HepG2 (cell line): ENCODE measurements around the gene SS18L1. TPM values are rescaled to one million over a fixed set of nuclear protein-coding genes. Genes with fewer than 3 reads are reported as not detected.

Experiments
- ATAC-seq: fragments of 200-7000 bp; cut with Tn5 transposase; 3 replicates; pipeline ENCODE4 v1.9.1; 2020; ENCODE audit warnings: mild to moderate bottlenecking, moderate library complexity
- BruUV-seq: library from RNA; stranded (reverse); fragments of 400-500 nt; replicated peaks from 2 replicates; lab custom pipeline; 2021; lab: Mats Ljungman, UMichigan
- CTCF ChIA-PET: fragments of 300-600 bp; formaldehyde crosslinking; extraction: SDS; loops from one replicate; lab custom pipeline; 2021; ENCODE audit warnings: low total read pairs, inconsistent platforms, low intra/inter-chr PET ratio; lab: Yijun Ruan, JAX
- POLR2A ChIA-PET: fragments of 350-600 bp; sonication (Branson Sonifier 250); formaldehyde crosslinking; loops from one replicate; lab custom pipeline; 2020; ENCODE audit warnings: antibody characterized with exemption, inconsistent platforms; lab: Yijun Ruan, JAX
- DNase-seq: peaks from one replicate; pipeline ENCODE4 v3.0.0-alpha.2; 2015; ENCODE audit warnings: low spot score
- FAIRE-seq: peaks from 3 replicates; lab custom pipeline; 2011; peaks lifted over from hg19 to GRCh38; lab: Jason Lieb, UNC
- H2AFZ ChIP-seq: one replicate; pipeline ENCODE4 v1.6.1; 2011; ENCODE audit warnings: low read length, inconsistent platforms
- H3K27ac ChIP-seq: fragments of 300-600 bp; 3 replicates; pipeline ENCODE4 v1.8.0; 2011; ENCODE audit warnings: mixed run types, mild to moderate bottlenecking, mixed read lengths, low read length, inconsistent platforms; ENCODE audit not compliant: insufficient read depth; ENCODE audit errors: extremely low read length
- H3K27me3 ChIP-seq, 2 experiments: fragments of 200-600 bp in 1 of 2; 2 replicates in 1 of 2; 3 replicates in 1 of 2; pipeline versions ENCODE4 v1.6.0 to v1.8.0; 2011; ENCODE audit warnings: low read length in 2 of 2, mild to moderate bottlenecking in 2 of 2, moderate library complexity in 2 of 2, inconsistent platforms in 1 of 2; ENCODE audit not compliant: insufficient read depth in 2 of 2, control insufficient read depth in 1 of 2
- H3K36me3 ChIP-seq, 2 experiments: fragments of 200-600 bp in 1 of 2; replicated peaks in 1 of 2; 2 replicates in 1 of 2; 3 replicates in 1 of 2; pipeline versions ENCODE4 v1.5.1 to v1.8.0; 2011; ENCODE audit warnings: low read length in 2 of 2, inconsistent platforms in 1 of 2; ENCODE audit not compliant: insufficient read depth in 2 of 2, control insufficient read depth in 1 of 2
- H3K4me1 ChIP-seq: 2 replicates; pipeline ENCODE4 v1.5.1; 2012; ENCODE audit warnings: low read length, inconsistent platforms; ENCODE audit not compliant: insufficient read depth
- H3K4me2 ChIP-seq: 2 replicates; pipeline ENCODE4 v1.6.0; 2011; ENCODE audit warnings: low read depth, low read length, inconsistent platforms
- H3K4me3 ChIP-seq, 3 experiments: fragments of 200-600 bp in 1 of 3; sonication (generic), shearing (Covaris generic) in 1 of 3; replicated peaks in 1 of 3; 2 replicates each; pipeline ENCODE4 v1.5.1; 2011 to 2016; ENCODE audit warnings: low read length in 3 of 3, inconsistent platforms in 2 of 3, low read depth in 2 of 3, mild to moderate bottlenecking in 2 of 3, control low read depth in 1 of 3, mixed read lengths in 1 of 3; ENCODE audit not compliant: insufficient read depth in 1 of 3
- H3K79me2 ChIP-seq: one replicate; pipeline ENCODE4 v1.6.1; 2011; ENCODE audit warnings: low read length, inconsistent platforms; ENCODE audit not compliant: insufficient read depth
- H3K9ac ChIP-seq: 2 replicates; pipeline ENCODE4 v1.6.0; 2011; ENCODE audit warnings: mild to moderate bottlenecking, low read depth, low read length, inconsistent platforms; ENCODE audit not compliant: insufficient read depth
- H3K9me3 ChIP-seq: 2 replicates; pipeline ENCODE4 v1.5.1; 2012; ENCODE audit warnings: mild to moderate bottlenecking, low read length
- H4K20me1 ChIP-seq: 2 replicates; pipeline ENCODE4 v1.6.0; 2011; ENCODE audit warnings: inconsistent platforms, mild to moderate bottlenecking, low read length, moderate library complexity; ENCODE audit not compliant: insufficient read depth
- AGO2 ChIP-seq: fragments of 200-400 bp; formaldehyde crosslinking; optimal IDR thresholded peaks from 2 replicates; pipeline ENCODE3; 2017; ENCODE audit warnings: mild to moderate bottlenecking, low read depth, low read length, moderate library complexity
- ARID4A ChIP-seq: sonication (generic); formaldehyde crosslinking; IDR thresholded peaks from 2 replicates; pipeline ENCODE4 v1.5.0; 2020; ENCODE audit warnings: mild to moderate bottlenecking, missing genetic modification reagents, borderline replicate concordance
- GPN1 ChIP-seq: sonication (generic); formaldehyde crosslinking; IDR thresholded peaks from 2 replicates; pipeline ENCODE4 v1.5.1; 2020; ENCODE audit warnings: missing genetic modification reagents, borderline replicate concordance
- IRF9 ChIP-seq: sonication (generic); formaldehyde crosslinking; IDR thresholded peaks from 2 replicates; pipeline ENCODE4 v1.8.0; 2022; ENCODE audit warnings: missing genetic modification reagents, mild to moderate bottlenecking, borderline replicate concordance
- NPAS2 ChIP-seq: sonication (generic); formaldehyde crosslinking; IDR thresholded peaks from 2 replicates; pipeline ENCODE4 v1.8.0; 2022; ENCODE audit warnings: mild to moderate bottlenecking, missing genetic modification reagents, borderline replicate concordance
- PCBP1 ChIP-seq: fragments of 200-400 bp; formaldehyde crosslinking; IDR thresholded peaks from 2 replicates; pipeline ENCODE4 v1.6.1; 2017; ENCODE audit warnings: mild to moderate bottlenecking, low read depth, low read length, borderline replicate concordance
- U2AF2 ChIP-seq: fragments of 200-400 bp; formaldehyde crosslinking; IDR thresholded peaks from 2 replicates; pipeline ENCODE4 v1.6.1; 2017; ENCODE audit warnings: low read depth, mild to moderate bottlenecking, low read length
- ZNF12 ChIP-seq: sonication (generic); formaldehyde crosslinking; IDR thresholded peaks from 2 replicates; pipeline ENCODE4 v1.5.0; 2020; ENCODE audit warnings: missing genetic modification reagents
- ZNF678 ChIP-seq: sonication (generic); formaldehyde crosslinking; IDR thresholded peaks from 2 replicates; pipeline ENCODE4 v1.4.0; 2020; ENCODE audit warnings: mild to moderate bottlenecking, missing genetic modification reagents
- WGBS: methylation state at CpG from one replicate; pipeline ENCODE4 v1.1.6; 2017; ENCODE audit warnings: low lambda C conversion rate; 5-methylcytosine and 5-hydroxymethylcytosine counted together
- in situ Hi-C: cut with HindIII; loops from 2 replicates; pipeline ENCODE4 v1.10.0; 2017; ENCODE audit warnings: low pct_unique_long_range_greater_than_20kb; ENCODE audit not compliant: extremely low pct_ligation_motif_present
- intact Hi-C: fragments of 100-400 bp; cut with micrococcal nuclease; formaldehyde crosslinking; loops from one replicate; pipeline ENCODE4 v1.10.0; 2022; ENCODE audit not compliant: unreplicated experiment
- polyA plus RNA-seq, 8 experiments: library from polyadenylated mRNA; depleted of rRNA in 3 of 8; stranded (reverse) in 7 of 8; unstranded in 1 of 8; fragments of >200 nt; fragmentation: Illumina TruSeq in 4 of 8; extraction: Trizol in 4 of 8; gene quantifications; 2 replicates each; pipeline versions ENCODE4 v1.2.1 to v1.2.3, GENCODE V29; 2011 to 2016; ENCODE audit warnings: low read depth in 4 of 8, missing spikeins in 1 of 8, mixed read lengths in 1 of 8; ENCODE audit not compliant: insufficient read depth in 1 of 8
- total RNA-seq, 5 experiments: library from RNA; depleted of rRNA; stranded (reverse); fragments of >200 nt; fragmentation: Illumina TruSeq; extraction: Trizol; gene quantifications; 2 replicates each; pipeline ENCODE4 v1.2.3, GENCODE V29; 2016; ENCODE audit warnings: low read depth in 1 of 5
- TF ChIP-seq, protein P1 (sequence below): sonication (generic); formaldehyde crosslinking; IDR thresholded peaks from 2 replicates; pipeline ENCODE4 v1.5.1; 2020; ENCODE audit warnings: mild to moderate bottlenecking, missing genetic modification reagents, moderate library complexity
- TF ChIP-seq, protein P2 (sequence below): fragments of 450-650 bp; IDR thresholded peaks from 2 replicates; pipeline ENCODE4 v1.6.1; 2016

The SS18L1 gene
- total and polyA plus RNA-seq, 2 of the 13 experiments (the other 11 are each of a cell fraction or from before 2014, with no cell fraction given): 17.8 to 27.6 TPM

GRCh38 chr20:62151225-62151624 lies 7.7 kb downstream of the SS18L1 start (continued):
- no peak for TF ChIP-seq ARID4A (CRISPR knock-in tag)
- TF ChIP-seq ZNF678 (CRISPR knock-in tag): no peak
- TF ChIP-seq GPN1: no peak
- TF ChIP-seq IRF9: peak; percentile 36; the same call in 1 of the 2 replicates
- TF ChIP-seq U2AF2: no peak

GRCh38 chr20:62151835-62152364 lies 8.3 kb downstream of the SS18L1 start:
- no peak for FAIRE-seq
- Histone ChIP-seq H3K4me1 (peaks cover 65% of the 10 kb centered on the region), H3K9ac (no peak overlapping the region), H2AFZ (no peak overlapping the region), H3K9me3 (no peaks in the 10 kb centered on the region), H3K4me2 (no peak overlapping the region)
- DNase-seq: no peak
- in situ Hi-C loops: no loop called here
- TF ChIP-seq, protein P1, sequence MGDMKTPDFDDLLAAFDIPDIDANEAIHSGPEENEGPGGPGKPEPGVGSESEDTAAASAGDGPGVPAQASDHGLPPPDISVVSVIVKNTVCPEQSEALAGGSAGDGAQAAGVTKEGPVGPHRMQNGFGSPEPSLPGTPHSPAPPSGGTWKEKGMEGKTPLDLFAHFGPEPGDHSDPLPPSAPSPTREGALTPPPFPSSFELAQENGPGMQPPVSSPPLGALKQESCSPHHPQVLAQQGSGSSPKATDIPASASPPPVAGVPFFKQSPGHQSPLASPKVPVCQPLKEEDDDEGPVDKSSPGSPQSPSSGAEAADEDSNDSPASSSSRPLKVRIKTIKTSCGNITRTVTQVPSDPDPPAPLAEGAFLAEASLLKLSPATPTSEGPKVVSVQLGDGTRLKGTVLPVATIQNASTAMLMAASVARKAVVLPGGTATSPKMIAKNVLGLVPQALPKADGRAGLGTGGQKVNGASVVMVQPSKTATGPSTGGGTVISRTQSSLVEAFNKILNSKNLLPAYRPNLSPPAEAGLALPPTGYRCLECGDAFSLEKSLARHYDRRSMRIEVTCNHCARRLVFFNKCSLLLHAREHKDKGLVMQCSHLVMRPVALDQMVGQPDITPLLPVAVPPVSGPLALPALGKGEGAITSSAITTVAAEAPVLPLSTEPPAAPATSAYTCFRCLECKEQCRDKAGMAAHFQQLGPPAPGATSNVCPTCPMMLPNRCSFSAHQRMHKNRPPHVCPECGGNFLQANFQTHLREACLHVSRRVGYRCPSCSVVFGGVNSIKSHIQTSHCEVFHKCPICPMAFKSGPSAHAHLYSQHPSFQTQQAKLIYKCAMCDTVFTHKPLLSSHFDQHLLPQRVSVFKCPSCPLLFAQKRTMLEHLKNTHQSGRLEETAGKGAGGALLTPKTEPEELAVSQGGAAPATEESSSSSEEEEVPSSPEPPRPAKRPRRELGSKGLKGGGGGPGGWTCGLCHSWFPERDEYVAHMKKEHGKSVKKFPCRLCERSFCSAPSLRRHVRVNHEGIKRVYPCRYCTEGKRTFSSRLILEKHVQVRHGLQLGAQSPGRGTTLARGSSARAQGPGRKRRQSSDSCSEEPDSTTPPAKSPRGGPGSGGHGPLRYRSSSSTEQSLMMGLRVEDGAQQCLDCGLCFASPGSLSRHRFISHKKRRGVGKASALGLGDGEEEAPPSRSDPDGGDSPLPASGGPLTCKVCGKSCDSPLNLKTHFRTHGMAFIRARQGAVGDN: peak; percentile 16
- TF ChIP-seq AGO2 (no peak), ZNF12 (CRISPR knock-in tag) (no peak), NPAS2 (0 out of 2 replicates have a peak, but pooled peaks have one; percentile 62), PCBP1 (0 out of 2 replicates have a peak, but pooled peaks have one; percentile 50)
- TF ChIP-seq, protein P2, sequence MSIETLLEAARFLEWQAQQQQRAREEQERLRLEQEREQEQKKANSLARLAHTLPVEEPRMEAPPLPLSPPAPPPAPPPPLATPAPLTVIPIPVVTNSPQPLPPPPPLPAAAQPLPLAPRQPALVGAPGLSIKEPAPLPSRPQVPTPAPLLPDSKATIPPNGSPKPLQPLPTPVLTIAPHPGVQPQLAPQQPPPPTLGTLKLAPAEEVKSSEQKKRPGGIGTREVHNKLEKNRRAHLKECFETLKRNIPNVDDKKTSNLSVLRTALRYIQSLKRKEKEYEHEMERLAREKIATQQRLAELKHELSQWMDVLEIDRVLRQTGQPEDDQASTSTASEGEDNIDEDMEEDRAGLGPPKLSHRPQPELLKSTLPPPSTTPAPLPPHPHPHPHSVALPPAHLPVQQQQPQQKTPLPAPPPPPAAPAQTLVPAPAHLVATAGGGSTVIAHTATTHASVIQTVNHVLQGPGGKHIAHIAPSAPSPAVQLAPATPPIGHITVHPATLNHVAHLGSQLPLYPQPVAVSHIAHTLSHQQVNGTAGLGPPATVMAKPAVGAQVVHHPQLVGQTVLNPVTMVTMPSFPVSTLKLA: 0 out of 2 replicates have a peak, but pooled peaks have one; percentile 8
- TF ChIP-seq, all 625 proteins: peak for 4
- Histone ChIP-seq H3K27me3 (no peaks in the 10 kb centered on the region), H3K4me3 (no peak overlapping the region), H3K79me2 (peaks cover 96% of the 10 kb centered on the region), H3K27ac (no peak overlapping the region), H4K20me1 (peaks cover 36% of the 10 kb centered on the region), H3K36me3 (peaks cover 9 to 33% of the 10 kb centered on the region in 2 experiments; a peak in 4 of 5 replicates)
- intact Hi-C loops: no loop called here
- WGBS: 89% methylated on average over 23 of the region's 23 CpGs
- POLR2A ChIA-PET: no interaction called here
- no peak for ATAC-seq
- no TSS peak for BruUV-seq
- CTCF ChIA-PET: no interaction called here
